Measurements from ENCODE around the gene TERT.
"Not testable (repeated sequence)": the region's sequence is repeated elsewhere in the genome, so short reads cannot be mapped to it uniquely, and the experiment has no call there.

TERT gene

DNA sequence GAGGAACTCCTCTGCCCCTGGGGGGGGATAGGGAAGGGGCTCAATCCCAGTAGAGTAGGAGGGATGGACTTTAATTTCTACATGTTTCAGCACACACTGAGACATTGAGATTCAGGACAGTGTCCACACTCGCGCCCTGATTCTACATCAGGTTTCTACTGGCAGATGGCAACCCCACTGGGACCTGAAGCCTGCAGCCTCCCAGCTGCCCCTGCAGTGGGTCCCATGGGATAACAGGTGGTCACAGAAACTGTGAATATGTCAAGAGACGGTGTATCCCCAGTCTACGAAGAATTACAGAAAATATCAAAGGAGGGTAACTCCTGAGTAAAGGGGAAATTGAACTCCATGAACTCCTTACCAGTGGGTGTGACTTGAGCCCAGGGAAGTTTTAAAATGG is 2.4 kb upstream of the TERT start:
- no peak for DNase-seq (ENCODE audit: extremely low read depth in 1 of 2, low read depth in 1 of 2)

GRCh38 chr5:1295650-1296037 is 776 bp upstream of the TERT start:
- no peak for DNase-seq (ENCODE audit: extremely low read depth in 1 of 2, low read depth in 1 of 2)

DNA sequence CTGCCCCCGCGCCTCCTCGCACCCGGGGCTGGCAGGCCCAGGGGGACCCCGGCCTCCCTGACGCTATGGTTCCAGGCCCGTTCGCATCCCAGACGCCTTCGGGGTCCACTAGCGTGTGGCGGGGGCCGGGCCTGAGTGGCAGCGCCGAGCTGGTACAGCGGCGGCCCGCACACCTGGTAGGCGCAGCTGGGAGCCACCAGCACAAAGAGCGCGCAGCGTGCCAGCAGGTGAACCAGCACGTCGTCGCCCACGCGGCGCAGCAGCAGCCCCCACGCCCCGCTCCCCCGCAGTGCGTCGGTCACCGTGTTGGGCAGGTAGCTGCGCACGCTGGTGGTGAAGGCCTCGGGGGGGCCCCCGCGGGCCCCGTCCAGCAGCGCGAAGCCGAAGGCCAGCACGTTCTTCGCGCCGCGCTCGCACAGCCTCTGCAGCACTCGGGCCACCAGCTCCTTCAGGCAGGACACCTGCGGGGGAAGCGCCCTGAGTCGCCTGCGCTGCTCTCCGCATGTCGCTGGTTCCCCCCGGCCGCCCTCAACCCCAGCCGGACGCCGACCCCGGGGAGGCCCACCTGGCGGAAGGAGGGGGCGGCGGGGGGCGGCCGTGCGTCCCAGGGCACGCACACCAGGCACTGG is 548 bp downstream of the TERT start:
- no peak for DNase-seq (ENCODE audit: extremely low read depth in 1 of 2, low read depth in 1 of 2)

DNA sequence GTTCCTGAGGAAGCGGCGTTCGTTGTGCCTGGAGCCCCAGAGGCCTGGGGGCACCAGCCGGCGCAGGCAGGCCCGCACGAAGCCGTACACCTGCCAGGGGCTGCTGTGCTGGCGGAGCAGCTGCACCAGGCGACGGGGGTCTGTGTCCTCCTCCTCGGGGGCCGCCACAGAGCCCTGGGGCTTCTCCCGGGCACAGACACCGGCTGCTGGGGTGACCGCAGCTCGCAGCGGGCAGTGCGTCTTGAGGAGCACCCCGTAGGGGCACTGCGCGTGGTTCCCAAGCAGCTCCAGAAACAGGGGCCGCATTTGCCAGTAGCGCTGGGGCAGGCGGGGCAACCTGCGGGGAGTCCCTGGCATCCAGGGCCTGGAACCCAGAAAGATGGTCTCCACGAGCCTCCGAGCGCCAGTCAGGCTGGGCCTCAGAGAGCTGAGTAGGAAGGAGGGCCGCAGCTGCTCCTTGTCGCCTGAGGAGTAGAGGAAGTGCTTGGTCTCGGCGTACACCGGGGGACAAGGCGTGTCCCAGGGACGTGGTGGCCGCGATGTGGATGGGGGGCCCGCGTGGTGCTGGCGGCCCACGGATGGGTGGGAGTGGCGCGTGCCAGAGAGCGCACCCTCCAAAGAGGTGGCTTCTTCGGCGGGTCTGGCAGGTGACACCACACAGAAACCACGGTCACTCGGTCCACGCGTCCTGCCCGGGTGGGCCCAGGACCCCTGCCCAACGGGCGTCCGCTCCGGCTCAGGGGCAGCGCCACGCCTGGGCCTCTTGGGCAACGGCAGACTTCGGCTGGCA is 1.3 kb downstream of the TERT start:
- DNase-seq (ENCODE audit: extremely low read depth in 1 of 2, low read depth in 1 of 2): no peak

DNA sequence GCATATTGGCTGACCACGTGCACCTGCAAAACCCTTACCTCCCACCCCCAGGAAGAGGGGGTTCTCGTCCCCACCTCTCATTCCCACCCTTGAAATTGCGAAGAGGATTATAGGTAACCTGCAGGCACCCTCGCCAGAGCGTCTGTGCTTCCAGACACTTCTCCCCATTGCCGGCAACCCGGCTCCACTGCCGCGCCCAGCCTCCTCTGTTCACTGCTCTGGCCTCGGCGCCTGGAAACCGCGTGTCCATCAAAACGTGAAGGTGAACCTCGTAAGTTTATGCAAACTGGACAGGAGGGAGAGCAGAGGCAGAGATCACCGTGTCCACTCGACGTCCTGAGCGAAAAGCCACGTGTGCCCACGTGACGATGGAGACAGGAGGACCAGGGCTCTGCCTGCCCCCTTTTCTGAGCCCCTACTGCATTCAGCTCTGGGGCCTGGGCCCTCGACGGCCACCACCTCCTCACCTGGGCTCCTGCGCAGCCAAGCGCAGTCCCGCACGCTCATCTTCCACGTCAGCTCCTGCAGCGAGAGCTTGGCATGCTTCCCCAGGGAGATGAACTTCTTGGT is 1.9 kb downstream of the TERT start:
- DNase-seq (ENCODE audit: extremely low read depth in 1 of 2, low read depth in 1 of 2): no peak

GRCh38 chr5:1292139-1292538 is 2.7 kb downstream of the TERT start:
- DNase-seq (ENCODE audit: extremely low read depth in 1 of 2, low read depth in 1 of 2): no peak

DNA sequence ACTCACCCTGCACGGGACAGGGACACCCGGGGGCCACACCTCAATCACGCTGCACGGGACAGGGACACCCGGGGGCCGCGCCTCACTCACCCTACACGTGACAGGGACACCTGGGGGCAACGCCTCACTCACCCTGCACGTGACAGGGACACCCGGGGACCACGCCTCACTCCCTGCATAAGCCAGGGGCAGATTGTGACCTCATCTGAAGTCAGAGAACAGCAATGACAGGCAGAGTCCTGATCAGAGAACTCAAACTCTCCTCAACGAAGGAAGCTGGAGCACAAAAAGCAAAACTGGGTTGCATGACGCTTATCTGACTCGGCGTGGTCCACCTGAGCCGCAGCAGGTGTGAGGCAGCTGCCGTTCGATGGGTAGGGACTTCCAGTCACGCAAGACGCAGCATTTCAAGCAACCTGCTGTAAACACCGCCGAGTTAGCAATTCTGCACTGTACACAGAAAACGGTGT is 3.2 kb downstream of the TERT start:
- no peak for DNase-seq (ENCODE audit: extremely low read depth in 1 of 2, low read depth in 1 of 2)

DNA sequence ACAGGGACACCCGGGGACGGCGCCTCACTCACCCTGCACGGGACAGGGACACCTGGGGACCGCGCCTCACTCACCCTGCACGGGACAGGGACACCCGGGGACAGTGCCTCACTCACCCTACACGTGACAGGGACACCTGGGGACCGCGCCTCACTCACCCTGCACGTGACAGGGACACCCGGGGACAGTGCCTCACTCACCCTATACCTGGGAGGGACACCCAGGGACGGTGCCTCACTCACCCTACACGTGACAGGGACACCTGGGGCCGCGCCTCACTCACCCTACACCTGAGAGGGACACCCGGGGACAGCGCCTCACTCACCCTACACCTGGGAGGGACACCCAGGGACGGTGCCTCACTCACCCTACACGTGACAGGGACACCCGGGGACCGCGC is 3.9 kb downstream of the TERT start:
- DNase-seq (ENCODE audit: extremely low read depth in 1 of 2, low read depth in 1 of 2): not testable (repeated sequence)

GRCh38 chr5:1289559-1289958 is 5.3 kb downstream of the TERT start:
- not testable (repeated sequence) for DNase-seq (ENCODE audit: extremely low read depth in 1 of 2, low read depth in 1 of 2)

GRCh38 chr5:1288439-1289335 is 6.2 kb downstream of the TERT start:
- DNase-seq (ENCODE audit: extremely low read depth in 1 of 2, low read depth in 1 of 2): no peak

GRCh38 chr5:1285883-1286291 is 9.0 kb downstream of the TERT start:
- no peak for DNase-seq (ENCODE audit: extremely low read depth in 1 of 2, low read depth in 1 of 2)

- no peak for DNase-seq (ENCODE audit: extremely low read depth in 1 of 2, low read depth in 1 of 2)
Observed at GRCh38 chr5:1285141-1285540, 9.7 kb downstream of the TERT start.

DNA sequence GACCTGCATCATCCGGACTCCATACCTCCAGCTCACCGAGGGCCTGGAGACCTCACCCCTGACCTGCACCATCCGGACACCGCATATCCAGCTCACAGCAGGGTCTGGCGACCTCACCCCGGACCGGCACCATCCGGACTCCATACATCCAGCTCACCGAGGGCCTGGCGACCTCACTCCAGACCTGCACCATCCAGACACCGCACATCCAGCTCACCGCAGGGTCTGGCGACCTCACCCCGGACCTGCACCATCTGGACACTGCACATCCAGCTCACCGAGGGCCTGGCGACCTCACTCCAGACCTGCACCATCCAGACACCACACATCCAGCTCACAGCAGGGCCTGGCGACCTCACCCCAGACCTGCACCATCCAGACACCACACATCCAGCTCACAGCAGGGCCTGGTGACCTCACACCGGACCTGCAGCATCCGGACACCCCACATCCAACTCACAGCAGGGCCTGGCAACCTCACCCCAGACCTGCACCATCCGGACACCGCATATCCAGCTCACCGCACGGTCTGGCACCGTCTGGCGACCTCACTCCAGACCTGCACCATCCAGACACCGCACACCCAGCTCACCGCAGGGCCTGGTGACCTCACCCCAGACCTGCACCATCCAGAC is 10.4 kb downstream of the TERT start:
- DNase-seq (ENCODE audit: extremely low read depth in 1 of 2, low read depth in 1 of 2): not testable (repeated sequence)

DNA sequence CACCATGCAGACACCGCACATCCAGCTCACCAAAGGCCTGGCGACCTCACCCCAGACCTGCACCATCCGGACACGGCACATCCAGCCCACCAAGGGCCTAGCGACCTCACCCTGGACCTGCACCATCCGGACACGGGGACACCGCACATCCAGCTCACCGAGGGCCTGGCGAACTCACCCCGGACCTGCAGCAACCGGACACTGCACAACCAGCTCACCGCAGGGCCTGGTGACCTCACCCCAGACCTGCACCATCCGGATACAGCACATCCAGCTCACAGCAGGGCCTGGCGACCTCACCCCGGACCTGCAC is 11.2 kb downstream of the TERT start:
- DNase-seq (ENCODE audit: extremely low read depth in 1 of 2, low read depth in 1 of 2): not testable (repeated sequence)

DNA sequence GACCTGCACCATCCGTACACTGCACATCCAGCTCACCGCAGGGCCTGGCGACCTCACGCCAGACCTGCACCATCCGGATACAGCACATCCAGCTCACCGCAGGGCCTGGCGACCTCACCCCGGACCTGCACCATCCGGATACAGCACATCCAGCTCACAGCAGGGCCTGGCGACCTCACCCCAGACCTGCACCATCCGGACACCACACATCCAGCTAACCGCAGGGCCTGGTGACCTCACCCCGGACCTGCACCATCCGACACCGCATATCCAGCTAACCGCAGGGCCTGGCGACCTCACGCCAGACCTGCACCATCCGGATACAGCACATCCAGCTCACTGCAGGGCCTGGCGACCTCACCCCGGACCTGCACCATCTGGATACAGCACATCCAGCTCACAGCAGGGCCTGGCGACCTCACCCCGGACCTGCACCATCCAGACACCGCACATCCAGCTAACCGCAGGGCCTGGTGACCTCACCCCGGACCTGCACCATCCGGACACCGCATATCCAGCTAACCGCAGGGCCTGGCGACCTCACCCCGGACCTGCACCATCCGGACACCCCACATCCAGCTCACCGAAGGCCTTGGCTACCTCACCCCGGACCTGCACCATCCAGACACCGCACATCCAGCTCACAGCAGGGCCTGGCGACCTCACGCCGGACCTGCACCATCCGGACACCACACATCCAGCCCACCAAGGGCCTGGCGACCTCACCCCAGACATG is 11.7 kb downstream of the TERT start:
- not testable (repeated sequence) for DNase-seq (ENCODE audit: extremely low read depth in 1 of 2, low read depth in 1 of 2)

GRCh38 chr5:1282131-1282992 is 12.5 kb downstream of the TERT start:
- no peak for DNase-seq (ENCODE audit: extremely low read depth in 1 of 2, low read depth in 1 of 2)

DNA sequence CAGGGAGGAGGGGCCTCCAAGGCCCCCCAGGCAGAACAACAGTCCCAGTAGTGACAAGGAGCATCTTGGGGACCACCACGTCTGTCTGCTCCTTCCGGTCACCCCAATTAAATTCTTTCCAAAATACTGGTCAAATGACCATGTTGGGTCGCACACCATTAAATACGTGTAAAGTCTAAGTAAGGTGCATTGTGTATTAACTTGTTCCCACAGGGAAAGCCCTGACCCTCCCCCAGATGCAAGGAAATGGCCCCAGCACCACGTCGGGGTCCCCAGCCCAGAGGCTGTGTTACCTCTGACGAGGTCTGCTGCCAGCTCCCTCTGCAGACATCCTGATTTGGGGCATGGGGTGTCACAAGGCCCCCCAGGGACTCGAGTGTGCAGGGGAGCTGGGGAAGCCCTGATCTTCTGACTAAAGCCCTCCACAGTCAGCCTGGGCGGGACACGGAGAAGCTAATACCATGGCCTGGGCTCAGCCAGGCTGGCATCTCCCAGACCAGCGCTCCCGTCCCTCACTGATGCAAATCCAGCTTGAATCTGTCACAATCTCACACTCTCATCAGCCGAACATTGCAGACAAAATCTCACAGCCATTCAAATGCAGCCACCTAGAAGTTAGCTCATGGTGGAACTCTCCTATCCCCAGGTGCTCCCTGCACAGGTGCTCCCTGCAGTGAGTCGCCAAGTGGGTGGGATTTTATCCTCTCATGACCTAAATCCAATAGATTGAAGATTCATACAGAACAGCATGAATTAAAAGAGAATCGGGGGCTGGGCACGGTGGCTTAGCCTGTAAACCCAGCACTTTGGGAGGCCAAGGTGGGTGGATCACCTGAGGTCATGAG is 13.6 kb downstream of the TERT start:
- no peak for DNase-seq (ENCODE audit: extremely low read depth in 1 of 2, low read depth in 1 of 2)
